SH-SY5Y (cell line): ENCODE results near the gene NTF3.

Experiments
- GATA2 ChIP-seq: IDR thresholded peaks from 2 replicates; pipeline ENCODE4 v1.6.1; 2011; ENCODE audit warnings: mild to moderate bottlenecking, low read depth, low read length
- GATA3 ChIP-seq: IDR thresholded peaks from 2 replicates; pipeline ENCODE4 v1.6.1; 2011; ENCODE audit warnings: low read depth, mild to moderate bottlenecking, low read length, moderate library complexity

The NTF3 gene

GRCh38 chr12:5524769-5525436 lies 93.0 kb downstream of the NTF3 start:
- TF ChIP-seq GATA2 (no peak), GATA3 (no peak)

- TF ChIP-seq GATA2: no peak
- TF ChIP-seq GATA3: no peak
These were observed 94.0 kb downstream of the NTF3 start for GRCh38 chr12:5525783-5526367.

- no peak for TF ChIP-seq GATA2
- TF ChIP-seq GATA3: no peak
These were observed 101.5 kb downstream of the NTF3 start for GRCh38 chr12:5533368-5533767.

- TF ChIP-seq GATA2: no peak
- no peak for TF ChIP-seq GATA3
These were observed 102.7 kb downstream of the NTF3 start for GRCh38 chr12:5534426-5535199.

- TF ChIP-seq GATA2: no peak
- TF ChIP-seq GATA3: no peak
These were observed 103.6 kb downstream of the NTF3 start for GRCh38 chr12:5535541-5535940.

GRCh38 chr12:5537771-5538170 lies 105.9 kb downstream of the NTF3 start:
- TF ChIP-seq GATA3 (no peak), GATA2 (no peak)
